Small intestine (tissue), 7 donors: Measurements from ENCODE around the gene PNKD. TPM values are rescaled to one million over a fixed set of nuclear protein-coding genes. Genes with fewer than 3 reads are reported as not detected.
"Not testable (repeated sequence)": the region's sequence is repeated elsewhere in the genome, so short reads cannot be mapped to it uniquely, and the experiment has no call there.

Source experiments
- DNase-seq, 2 donors: peaks; one replicate each; pipeline versions ENCODE4 v3.0.0 to v3.0.0-alpha.2; 2013
- FAIRE-seq: peaks from 2 replicates; lab custom pipeline; 2012; peaks lifted over from hg19 to GRCh38; lab: Jason Lieb, UNC
- H3K27ac ChIP-seq, 3 donors: one replicate each; pipeline ENCODE4 v1.5.1; 2013; ENCODE audit warnings: low read length in 2 of 3, mild to moderate bottlenecking in 2 of 3, control low read depth in 1 of 3, inconsistent platforms in 1 of 3, low read depth in 1 of 3, moderate library complexity in 1 of 3
- H3K27me3 ChIP-seq, 3 donors: one replicate each; pipeline ENCODE4 v1.6.1; 2013; ENCODE audit warnings: low read length in 3 of 3, inconsistent platforms in 1 of 3; ENCODE audit not compliant: control insufficient read depth in 3 of 3, insufficient read depth in 3 of 3
- H3K36me3 ChIP-seq, 3 donors: one replicate each; pipeline ENCODE4 v1.6.1; 2013; ENCODE audit warnings: low read length in 3 of 3, inconsistent platforms in 1 of 3, low read depth in 1 of 3, mild to moderate bottlenecking in 1 of 3, moderate library complexity in 1 of 3; ENCODE audit not compliant: control insufficient read depth in 3 of 3, insufficient read depth in 2 of 3
- H3K4me1 ChIP-seq, 3 donors: one replicate each; pipeline ENCODE4 v1.6.1; 2013; ENCODE audit warnings: low read length in 2 of 3, inconsistent platforms in 1 of 3, low read depth in 1 of 3, mild to moderate bottlenecking in 1 of 3, moderate library complexity in 1 of 3; ENCODE audit not compliant: control insufficient read depth in 3 of 3, insufficient read depth in 2 of 3
- H3K4me3 ChIP-seq, 3 donors: one replicate each; pipeline ENCODE4 v1.5.1; 2013; ENCODE audit warnings: low read length in 3 of 3, control low read depth in 1 of 3, inconsistent platforms in 1 of 3, low read depth in 1 of 3, mild to moderate bottlenecking in 1 of 3, moderate library complexity in 1 of 3
- H3K9me3 ChIP-seq, 2 donors: one replicate each; pipeline ENCODE4 v1.6.1; 2013; ENCODE audit warnings: low read depth in 1 of 2, low read length in 1 of 2; ENCODE audit not compliant: control insufficient read depth in 2 of 2, insufficient read depth in 1 of 2
- WGBS, 3 donors: extraction: QIAGEN DNeasy Blood & Tissue Kit; methylation state at CpG; one replicate each; pipeline ENCODE4 v1.1.7; 2013; 5-methylcytosine and 5-hydroxymethylcytosine counted together
- polyA plus RNA-seq, 4 donors: library from polyadenylated mRNA; stranded (reverse) in 3 of 4; unstranded in 1 of 4; fragments of 200-250 nt in 3 of 4; fragments of 120-200 nt in 1 of 4; gene quantifications; one replicate each; pipeline versions ENCODE4 v1.2.1 to v1.2.3, GENCODE V29; 2013
- donor health status: healthy with polysubstance abuse.
- donor health status: control.
- donor health status: control.
- donor health status: Bipolar disorder and iron deficiency.
- donor health status: healthy.

The PNKD gene
- polyA plus RNA-seq, 4 donors: 88.4 to 137 (median 104) TPM

- no peak for FAIRE-seq
- peaks cover 0 to 28% (median 4%) of the 10 kb centered on the region in 3 donors for H3K4me1 ChIP-seq
Observed at GRCh38 chr2:218271865-218272530, 1.7 kb downstream of the PNKD start.

GRCh38 chr2:218272531-218273212 lies 2.4 kb downstream of the PNKD start:
- Histone ChIP-seq H3K4me3 (no peak overlapping the region), H3K4me1 (peaks cover 0 to 28% (median 4%) of the 10 kb centered on the region in 3 donors)

More at GRCh38 chr2:218271865-218272530, 1.7 kb downstream of the PNKD start:
- 45 to 55% (median 54%) methylated on average over 5 of the region's 5 CpGs for WGBS, 3 donors
- Histone ChIP-seq H3K36me3 (peaks cover 3 to 68% (median 22%) of the 10 kb centered on the region in 3 donors), H3K27me3 (no peaks in the 10 kb centered on the region), H3K9me3 (no peaks in the 10 kb centered on the region), H3K4me3 (peak overlapping the region in 1 of 3 donors; percentile 90), H3K27ac (peak overlapping the region; percentile 66 to 80 (median 77))
- DNase-seq: peak in 1 of 2 donors; percentile 34

GRCh38 chr2:218273214-218273907 lies 3.0 kb downstream of the PNKD start:
- H3K27me3 ChIP-seq, FAIRE-seq, H3K4me3 ChIP-seq, H3K9me3 ChIP-seq, DNase-seq: not testable (repeated sequence)
- Histone ChIP-seq H3K36me3 (peaks cover 3 to 69% (median 25%) of the 10 kb centered on the region in 3 donors), H3K27ac (peak overlapping the region; percentile 43 to 80 (median 77)), H3K4me1 (peaks cover 0 to 28% (median 4%) of the 10 kb centered on the region in 3 donors)
- WGBS, 3 donors: 79 to 83% (median 81%) methylated on average over 8 of the region's 8 CpGs

More at GRCh38 chr2:218272531-218273212, 2.4 kb downstream of the PNKD start:
- WGBS, 3 donors: 17 to 25% (median 19%) methylated on average over 18 of the region's 18 CpGs
- DNase-seq (peak; percentile 92 to 98), FAIRE-seq (no peak)
- H3K27ac ChIP-seq: peak overlapping the region; percentile 48 to 80 (median 77)
- H3K9me3 ChIP-seq: no peaks in the 10 kb centered on the region
- H3K36me3 ChIP-seq: peaks cover 3 to 68% (median 24%) of the 10 kb centered on the region in 3 donors
- no peaks in the 10 kb centered on the region for H3K27me3 ChIP-seq

GRCh38 chr2:218273908-218274249 lies 3.6 kb downstream of the PNKD start:
- 67 to 78% (median 73%) methylated on average over 2 of the region's 2 CpGs for WGBS, 3 donors
- DNase-seq: no peak
- no peaks in the 10 kb centered on the region for H3K9me3 ChIP-seq
- H3K4me3 ChIP-seq: no peak overlapping the region
- FAIRE-seq: no peak
- peaks cover 3 to 73% (median 29%) of the 10 kb centered on the region in 3 donors for H3K36me3 ChIP-seq
- peak overlapping the region; percentile 4 to 55 (median 38) for H3K27ac ChIP-seq
- H3K4me1 ChIP-seq: peaks cover 0 to 27% (median 4%) of the 10 kb centered on the region in 3 donors
- H3K27me3 ChIP-seq: no peaks in the 10 kb centered on the region

- Histone ChIP-seq H3K4me1 (peaks cover 0 to 24% (median 4%) of the 10 kb centered on the region in 3 donors), H3K4me3 (no peak overlapping the region), H3K9me3 (no peaks in the 10 kb centered on the region), H3K27ac (peak overlapping the region in 2 of 3 donors; percentile 14 to 55), H3K27me3 (no peaks in the 10 kb centered on the region), H3K36me3 (peaks cover 7 to 77% (median 36%) of the 10 kb centered on the region in 3 donors)
- FAIRE-seq: no peak
- WGBS, 3 donors: 77 to 78% (median 77%) methylated on average over 4 of the region's 4 CpGs
- no peak for DNase-seq
Observed at GRCh38 chr2:218274586-218274985, 4.3 kb downstream of the PNKD start.

GRCh38 chr2:218275371-218276072 lies 5.2 kb downstream of the PNKD start:
- FAIRE-seq: no peak
- H3K9me3 ChIP-seq: no peaks in the 10 kb centered on the region
- peaks cover 17 to 86% (median 40%) of the 10 kb centered on the region in 3 donors for H3K36me3 ChIP-seq
- peak overlapping the region in 1 of 3 donors; percentile 27 for H3K27ac ChIP-seq
- H3K4me1 ChIP-seq: peaks cover 0 to 24% (median 4%) of the 10 kb centered on the region in 3 donors
- no peak for DNase-seq
- H3K27me3 ChIP-seq: no peaks in the 10 kb centered on the region
- WGBS, 3 donors: 84 to 91% (median 85%) methylated on average over 9 of the region's 9 CpGs
- H3K4me3 ChIP-seq: no peak overlapping the region

- peaks cover 0 to 10% (median 4%) of the 10 kb centered on the region in 3 donors for H3K4me1 ChIP-seq
- H3K4me3 ChIP-seq: no peak overlapping the region
- H3K9me3 ChIP-seq: no peaks in the 10 kb centered on the region
- H3K36me3 ChIP-seq: peaks cover 20 to 100% (median 49%) of the 10 kb centered on the region in 3 donors
- WGBS, 3 donors: 80 to 84% (median 81%) methylated on average over 12 of the region's 12 CpGs
- FAIRE-seq (no peak), DNase-seq (no peak)
- H3K27ac ChIP-seq: peak overlapping the region in 1 of 3 donors; percentile 15
- H3K27me3 ChIP-seq: no peaks in the 10 kb centered on the region
Observed at GRCh38 chr2:218276986-218277755, 6.9 kb downstream of the PNKD start.
